ENCODE measurements around the gene ZDHHC12.
A peak's percentile ranks its signal among the peaks of the same experiment; 100 is the strongest.

ZDHHC12 gene

DNA sequence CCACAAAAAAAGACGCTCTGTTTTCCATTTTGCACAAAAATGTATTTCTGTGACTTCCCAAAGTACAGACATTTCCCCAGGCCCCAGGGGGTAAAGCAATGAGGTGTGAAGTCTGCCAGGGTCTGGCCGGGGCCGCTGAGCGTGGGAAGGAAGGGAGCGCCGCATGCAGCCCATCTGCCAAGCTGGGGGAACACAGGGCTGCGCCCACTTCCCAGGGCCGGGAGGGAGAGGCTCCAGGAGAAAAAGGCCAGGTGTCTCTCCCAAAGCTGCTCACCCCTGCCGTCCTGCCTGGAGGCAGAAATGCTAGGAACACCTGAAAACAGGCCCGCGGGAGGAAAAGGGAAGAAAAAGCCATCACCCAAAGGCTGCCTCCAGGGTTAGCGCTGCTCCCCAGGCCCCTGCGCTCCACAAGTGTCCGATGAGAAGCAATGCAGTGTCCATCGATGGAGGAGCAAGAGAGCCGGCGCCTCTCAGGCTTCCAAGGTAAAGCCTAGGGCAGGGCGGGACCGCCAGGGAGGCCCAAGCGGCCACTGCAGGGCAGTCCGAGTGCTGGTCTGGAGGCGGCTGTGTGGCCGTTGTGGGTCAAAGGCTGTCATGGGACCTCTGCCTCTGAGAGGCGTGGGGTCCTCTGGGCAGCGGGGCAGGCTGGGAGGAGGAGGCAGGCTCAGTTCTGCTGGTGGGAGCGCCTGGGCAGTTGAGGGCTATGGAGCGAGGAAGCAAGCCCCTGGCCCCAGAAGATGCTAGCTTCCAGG is 6.0 kb upstream of the ZDHHC12 start:
- no peak for DNase-seq

DNA sequence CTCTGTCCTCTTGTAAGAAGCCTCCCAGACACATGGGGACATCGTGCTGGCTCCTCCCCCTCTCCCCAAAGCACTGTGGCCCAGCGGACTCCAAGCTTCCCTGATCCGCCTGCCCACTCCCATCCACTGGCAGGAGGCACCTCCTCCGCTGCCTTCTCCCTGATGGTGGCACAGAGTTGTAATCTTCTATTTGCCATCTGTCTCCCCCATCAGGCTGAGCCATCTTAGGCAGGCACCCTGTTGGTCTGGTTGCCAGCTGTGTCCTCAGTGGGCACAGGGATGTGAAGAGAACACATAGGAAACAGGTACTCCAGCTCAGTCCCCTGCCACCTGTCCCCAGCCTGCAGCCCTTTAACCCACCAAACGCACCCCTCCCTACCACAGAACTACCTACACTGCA is 5.4 kb upstream of the ZDHHC12 start:
- no peak for DNase-seq

DNA sequence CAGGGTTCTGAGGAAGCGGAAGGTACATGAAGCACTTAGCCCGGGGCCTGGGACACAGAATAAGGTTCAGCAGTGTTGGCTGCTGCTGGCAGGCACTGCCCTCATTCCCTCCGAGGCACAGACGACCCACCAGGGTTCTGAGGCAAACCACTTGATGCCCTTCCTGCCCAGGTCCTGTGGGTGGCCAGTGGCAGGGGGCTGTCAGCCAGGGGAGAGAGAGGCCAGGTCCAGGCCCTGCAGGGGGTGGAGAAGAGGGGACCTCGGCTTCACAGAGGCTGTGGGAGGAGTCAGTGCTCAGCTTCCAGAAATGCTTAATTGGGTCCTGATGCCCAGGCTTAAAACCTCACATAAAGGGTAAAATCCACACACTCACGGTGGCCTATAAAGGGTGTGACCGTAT is 4.4 kb upstream of the ZDHHC12 start:
- DNase-seq: no peak

DNA sequence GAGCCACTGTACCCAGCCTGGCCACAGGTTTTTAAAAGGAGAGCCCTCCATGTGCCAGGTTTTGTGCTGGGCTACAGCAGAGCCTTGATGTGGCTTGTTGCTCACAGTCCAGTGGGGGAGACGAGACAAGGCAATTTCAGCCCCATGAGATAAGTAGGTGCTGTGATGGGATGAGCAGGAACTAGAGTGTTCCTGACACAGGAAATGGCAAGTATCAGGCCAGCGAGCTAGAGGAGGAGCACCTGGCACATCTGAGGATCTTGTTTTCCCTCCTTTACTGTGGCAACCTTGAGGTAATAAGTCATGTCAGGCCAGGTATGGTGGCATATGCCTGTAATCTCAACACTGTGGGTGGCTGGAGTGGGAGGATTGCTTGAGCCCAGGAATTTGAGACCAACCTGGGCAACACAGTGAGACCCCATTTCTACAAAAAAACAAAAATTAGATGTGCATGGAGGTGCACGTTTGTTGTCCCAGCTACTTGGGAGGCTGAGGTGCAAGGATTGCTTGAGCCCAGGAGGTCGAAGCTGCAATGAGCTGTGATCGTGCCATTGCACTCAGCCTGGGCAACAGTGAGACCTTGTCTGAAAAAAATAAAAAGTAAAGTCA is 3.8 kb upstream of the ZDHHC12 start:
- no peak for DNase-seq

DNA sequence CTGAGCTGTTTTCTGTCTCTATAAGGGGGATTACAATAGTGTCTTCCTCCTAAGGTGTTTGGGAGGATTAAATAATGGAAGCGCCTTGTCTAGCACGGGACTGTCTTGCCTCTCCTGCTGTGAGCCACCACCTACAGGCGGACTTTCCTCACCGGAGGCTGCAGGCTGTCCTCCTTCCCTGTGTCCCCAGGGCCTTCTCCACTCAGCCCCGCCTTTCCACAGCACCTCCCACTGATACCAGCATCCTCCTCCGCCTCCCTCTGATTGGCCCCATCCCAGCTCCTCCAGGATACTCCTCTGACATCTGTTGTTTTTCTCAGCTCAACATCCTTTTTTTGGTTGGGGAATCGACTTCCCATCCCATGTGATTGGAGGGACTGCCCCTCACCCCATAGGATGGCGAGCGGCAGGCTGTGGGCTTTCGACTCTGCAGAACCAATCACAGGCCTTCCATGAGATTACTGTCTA is 851 bp upstream of the ZDHHC12 start:
- peak; percentile 60 for DNase-seq

DNA sequence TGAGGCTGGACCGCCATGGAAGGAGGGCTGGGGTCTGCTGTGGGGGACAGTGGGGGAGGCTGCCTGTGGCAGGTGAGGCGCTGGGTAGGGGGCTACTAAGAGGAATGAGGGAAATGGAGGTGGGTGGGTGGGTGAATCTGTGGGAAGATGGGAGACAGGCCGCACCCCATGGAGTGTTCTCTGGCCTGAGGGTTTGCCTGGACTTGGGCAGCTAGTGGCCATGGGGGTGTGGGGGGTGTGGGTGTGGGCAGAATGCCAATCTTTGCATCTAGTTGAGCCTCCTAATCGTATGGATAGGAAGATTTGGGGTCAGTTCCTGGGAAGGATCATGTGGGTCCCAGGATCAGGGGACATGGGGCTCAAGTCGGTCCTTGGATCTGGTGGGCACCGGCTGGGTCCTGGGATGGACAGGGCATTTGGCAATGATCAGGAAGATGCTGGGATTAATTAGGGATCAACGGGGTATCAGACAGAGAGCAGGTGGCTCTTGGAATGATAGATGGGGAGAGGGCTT is 518 bp downstream of the ZDHHC12 start:
- no peak for DNase-seq

DNA sequence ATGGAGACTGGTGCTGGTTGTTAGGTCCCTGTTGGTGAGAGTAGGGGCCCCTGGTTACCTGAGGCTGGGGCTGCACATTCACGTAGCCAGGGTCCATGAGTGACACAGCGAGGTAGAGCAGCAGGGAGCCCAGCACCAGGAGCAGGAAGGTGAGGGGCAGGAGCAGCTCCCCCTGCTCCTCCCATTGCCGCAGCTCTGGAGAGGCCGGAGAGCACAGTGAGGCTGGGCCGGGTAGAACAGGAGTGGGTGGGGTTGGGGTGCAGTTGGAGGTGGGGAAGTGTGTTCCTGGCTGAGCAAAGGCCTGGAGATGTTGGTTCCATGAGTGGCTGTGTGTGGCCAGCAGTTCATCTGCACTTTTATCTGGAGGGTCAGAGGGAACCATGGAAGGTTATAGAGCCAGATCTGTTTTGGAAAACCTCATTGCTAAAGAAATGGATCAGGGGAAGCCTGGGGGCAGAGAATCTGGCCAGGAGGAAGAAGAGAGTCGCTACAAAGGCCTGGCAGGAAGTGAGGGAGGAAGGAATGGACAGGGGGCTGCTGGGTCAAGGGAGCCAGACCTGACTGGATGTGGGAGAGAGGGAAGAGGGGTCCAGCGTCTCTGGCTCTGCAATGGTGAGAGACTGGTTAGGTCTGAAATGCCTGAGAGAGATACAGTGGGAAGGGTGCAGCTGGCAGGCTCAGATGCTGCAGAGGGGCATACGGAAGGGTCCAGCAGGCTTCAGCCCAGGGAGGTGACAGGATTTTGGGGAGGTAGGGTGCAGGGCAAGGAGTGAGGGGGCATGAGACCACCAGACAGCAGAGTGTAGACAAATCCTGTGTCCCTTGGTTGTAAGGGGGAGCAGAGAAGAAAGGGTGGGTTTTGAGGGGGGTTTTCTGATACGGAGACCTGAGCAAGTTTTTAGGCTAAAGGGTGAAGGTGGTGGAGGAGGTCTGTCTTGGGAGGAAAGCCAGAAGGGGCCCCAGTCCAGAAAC is 1.3 kb downstream of the ZDHHC12 start:
- DNase-seq: no peak

DNA sequence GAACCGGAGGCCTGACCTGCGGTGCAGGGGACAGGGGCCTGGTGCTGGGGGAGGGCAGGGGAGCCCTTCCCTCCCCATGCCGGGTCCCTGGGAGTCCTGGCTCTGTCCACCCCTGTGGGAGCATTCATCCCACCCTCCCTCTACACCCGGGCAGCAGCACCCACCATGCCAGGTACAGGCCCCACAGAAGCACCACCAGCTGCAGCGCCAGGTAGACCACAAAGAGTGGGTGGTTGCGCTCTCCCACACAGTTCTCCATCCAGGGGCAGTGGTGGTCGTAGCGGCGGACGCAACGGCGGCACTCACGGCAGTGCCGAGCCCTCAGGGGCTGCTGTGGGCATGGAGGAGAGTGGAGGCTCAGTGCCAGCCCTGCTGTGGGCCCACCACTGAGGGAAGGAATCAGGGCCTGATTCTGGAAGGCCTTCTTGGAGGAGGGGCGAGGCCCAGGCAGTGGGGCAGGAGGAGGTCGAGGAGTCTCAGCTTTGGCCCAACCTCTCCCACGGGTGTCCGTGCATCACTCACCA is 2.4 kb downstream of the ZDHHC12 start:
- DNase-seq: no peak

DNA sequence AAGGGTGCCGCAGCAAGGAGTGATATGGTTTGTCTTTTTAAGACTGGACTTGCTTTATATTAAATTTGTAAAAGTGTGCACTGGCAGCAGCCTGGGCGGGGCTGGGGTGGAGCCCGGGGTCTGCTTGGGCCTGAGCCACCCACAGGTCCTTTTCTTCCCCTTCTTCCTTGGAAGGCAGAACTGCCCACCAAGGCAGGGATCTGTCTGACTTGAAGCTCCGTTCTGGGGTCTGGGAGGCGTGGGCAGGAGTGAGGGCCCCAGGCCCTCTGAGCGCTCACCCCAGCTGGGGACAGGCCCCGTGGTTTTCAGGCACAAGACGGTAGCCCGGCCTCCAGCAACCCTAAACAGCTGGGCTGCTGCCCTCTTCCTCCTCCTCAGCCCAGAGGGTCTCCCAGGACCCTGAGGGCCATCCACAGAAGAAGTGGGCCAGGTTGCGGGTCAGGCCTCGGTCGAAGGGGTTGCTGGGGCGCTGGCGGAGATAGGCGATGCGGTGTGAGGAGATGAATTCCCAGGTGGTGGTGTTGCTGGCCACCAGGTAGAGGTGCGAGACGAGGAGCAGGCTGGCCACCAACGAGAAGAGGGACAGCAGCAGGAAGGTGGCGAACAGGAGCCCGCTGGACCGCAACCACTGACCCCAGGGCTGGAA is 3.0 kb downstream of the ZDHHC12 start:
- DNase-seq: no peak

DNA sequence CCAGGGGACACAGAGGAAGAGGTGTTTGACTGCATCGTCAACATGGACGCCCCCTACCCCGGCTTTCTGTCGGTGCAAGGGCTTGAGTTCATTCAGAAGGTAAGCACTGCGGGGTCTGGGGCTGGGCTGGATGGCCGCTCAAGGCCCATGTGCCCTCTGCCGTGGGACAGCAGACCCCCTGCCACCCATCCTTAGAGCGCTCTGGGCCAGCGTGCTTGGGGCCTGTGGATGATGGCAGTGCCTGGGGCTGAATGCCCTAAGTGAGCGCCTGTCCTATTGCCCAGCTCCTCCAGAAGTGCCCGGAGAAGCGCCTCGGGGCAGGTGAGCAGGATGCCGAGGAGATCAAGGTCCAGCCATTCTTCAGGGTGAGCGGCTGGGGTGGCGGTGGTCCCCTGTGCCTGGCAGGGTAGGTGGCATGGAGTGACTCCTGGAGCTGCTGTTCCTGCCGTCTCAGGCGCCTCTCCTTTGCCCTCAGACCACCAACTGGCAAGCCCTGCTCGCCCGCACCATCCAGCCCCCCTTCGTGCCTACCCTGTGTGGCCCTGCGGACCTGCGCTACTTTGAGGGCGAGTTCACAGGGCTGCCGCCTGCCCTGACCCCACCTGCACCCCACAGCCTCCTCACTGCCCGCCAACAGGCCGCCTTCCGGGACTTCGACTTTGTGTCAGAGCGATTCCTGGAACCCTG is 3.9 kb downstream of the ZDHHC12 start:
- no peak for DNase-seq

DNA sequence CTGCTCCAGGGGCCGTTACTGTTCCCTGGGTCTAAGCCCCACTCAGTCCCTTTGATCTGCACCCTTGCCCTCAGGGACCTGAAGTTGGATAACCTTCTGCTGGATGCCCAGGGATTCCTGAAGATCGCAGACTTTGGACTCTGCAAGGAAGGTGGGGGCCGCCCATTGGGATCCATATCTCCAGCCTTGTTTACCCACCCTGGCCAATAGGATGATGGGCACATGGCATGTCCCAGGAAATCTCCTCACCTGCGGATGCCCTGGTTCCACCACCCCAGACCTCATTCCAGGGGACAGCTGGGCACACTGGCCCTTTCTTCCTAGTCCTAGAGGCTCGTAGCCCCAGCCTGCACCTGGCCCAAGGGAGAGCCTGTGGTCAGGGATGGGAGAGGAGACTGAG is 5.5 kb downstream of the ZDHHC12 start:
- no peak for DNase-seq

DNA sequence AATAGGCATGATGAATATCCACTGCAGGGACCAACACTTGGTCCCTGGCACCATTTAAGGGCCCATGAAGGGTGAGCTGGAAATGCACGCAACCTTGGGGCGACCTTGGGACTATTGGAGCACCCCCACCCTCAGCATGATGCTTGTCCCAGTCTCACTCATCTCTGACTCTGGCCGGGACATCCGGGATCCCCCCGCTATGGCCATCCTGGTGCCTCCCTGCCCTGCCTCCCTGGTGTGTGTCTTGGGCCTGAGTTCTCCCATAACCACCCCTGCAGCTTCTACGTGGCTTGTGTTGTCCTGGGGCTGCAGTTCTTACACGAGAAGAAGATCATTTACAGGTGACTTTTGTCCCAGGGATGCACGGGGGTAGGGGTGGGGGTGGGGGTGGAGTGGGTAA is 5.9 kb downstream of the ZDHHC12 start:
- no peak for DNase-seq

DNA sequence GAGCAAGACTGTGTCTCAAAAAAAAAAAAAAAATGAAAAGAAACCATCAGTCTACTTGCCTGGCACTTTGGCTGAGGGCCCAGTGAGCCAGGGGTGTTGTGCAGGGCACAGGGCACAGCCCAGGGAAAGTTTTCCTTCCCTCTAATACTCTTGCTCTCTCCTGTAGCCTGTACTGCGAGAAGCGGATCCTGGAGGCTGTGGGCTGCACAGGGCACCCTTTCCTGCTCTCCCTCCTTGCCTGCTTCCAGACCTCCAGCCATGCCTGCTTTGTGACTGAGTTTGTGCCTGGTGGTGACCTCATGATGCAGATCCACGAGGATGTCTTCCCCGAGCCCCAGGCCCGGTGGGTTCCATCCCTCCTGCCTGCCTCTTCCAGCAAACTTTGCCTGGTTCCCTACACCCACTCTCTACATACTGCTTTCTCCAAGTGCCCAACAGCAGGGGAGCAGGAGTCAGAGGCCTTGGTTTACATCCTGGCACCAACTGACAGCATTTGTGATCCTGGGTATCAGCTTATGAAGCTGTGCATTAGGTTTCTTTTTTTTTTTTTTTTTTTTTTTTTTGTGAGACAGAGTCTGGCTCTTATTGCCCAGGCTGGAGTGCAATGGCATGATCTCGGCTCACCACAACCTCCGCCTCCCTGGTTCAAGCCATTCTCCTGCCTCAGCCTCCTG is 7.2 kb downstream of the ZDHHC12 start:
- DNase-seq: no peak

DNA sequence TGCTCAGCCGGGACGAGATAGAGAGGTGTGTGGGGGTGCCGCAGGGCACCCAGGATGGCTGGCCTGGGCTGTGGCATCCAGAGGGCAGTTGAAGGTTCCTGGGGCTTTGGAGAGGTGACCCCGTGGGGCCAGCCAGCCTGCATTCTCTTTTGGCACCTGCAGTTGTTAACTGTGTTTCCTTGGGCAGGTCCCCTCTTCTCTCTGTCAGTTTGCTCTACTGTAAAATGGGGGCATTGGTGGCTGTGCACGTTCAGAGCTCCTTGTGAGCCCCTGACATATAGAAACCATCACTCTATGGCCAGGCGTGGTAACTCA is 8.5 kb downstream of the ZDHHC12 start:
- peak; percentile 3 for DNase-seq

DNA sequence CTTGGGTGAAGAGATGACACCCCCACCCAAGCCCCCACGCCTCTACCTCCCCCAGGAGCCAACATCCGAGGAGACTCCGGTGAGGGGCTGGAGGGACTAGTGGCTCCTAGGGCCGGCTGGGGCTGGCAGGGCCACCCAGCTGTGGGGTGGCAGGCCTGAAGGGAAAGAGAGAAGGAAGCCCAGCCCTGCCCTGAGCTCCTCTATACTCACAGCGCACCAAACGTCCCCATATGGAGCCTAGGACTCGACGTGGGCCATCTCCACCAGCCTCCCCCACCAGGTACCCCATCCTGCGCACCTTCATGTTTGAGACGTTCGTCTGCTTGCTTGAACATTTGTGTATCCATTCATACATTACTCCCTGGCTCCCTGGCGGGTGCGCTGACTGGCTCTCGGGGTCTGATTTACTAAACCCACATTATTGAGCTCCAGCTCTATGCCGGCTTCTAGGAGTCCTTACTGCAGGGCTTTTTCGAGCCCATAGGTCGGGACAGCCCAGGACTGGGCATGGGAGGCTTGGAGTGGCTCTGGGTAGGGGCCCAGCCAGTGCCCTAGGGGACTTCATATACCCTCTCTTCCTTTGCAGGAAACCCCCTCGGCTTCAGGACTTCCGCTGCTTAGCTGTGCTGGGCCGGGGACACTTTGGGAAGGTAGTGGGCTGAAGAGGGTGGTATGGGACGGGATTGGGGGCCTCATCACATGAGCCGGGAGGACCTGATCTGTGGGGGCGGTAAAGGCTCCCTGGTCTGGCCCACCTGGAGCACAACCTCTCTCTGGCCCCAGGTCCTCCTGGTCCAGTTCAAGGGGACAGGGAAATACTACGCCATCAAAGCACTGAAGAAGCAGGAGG is 9.1 kb downstream of the ZDHHC12 start:
- DNase-seq: no peak

DNA sequence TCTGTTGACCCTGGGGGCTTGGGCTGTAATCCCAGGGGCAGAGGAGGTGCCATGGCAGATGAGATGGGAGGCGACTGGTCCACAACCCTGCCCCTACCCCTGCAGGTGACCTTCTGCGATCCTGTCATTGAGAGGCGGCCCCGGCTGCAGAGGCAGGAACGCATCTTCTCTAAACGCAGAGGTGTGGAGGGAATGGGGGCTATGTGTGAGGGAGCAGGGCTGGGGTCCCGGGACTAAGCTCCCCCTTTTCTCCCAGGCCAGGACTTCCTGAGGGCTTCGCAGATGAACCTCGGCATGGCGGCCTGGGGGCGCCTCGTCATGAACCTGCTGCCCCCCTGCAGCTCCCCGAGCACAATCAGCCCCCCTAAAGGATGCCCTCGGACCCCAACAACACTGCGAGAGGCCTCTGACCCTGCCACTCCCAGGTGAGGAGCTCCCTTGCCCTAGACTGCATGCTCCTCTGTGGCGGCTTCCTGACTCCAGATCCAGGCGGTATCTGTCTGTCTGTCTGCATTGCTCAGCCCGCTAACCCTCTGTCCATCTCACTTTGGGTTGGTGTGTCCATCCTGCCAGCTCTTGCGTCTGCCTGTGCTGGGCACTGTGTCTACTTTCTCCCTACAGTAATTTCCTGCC is 9.9 kb downstream of the ZDHHC12 start:
- DNase-seq: peak; percentile 6

DNA sequence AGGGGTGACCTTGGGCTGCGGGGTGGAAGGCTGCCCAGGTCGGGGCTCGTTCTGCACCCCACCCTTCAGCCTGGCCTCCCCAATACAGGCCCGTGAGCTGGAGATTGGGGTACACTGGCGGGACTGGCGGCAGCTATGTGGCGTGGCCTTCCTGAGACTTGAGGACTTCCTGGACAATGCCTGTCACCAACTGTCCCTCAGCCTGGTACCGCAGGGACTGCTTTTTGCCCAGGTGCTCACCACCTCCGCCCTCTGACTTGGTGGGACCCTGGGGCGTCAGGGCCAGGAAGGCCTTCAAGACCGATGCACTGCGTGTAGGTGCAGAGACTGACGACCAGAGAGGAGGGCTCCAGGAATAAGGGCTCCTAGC is 10.5 kb downstream of the ZDHHC12 start:
- DNase-seq: no peak

DNA sequence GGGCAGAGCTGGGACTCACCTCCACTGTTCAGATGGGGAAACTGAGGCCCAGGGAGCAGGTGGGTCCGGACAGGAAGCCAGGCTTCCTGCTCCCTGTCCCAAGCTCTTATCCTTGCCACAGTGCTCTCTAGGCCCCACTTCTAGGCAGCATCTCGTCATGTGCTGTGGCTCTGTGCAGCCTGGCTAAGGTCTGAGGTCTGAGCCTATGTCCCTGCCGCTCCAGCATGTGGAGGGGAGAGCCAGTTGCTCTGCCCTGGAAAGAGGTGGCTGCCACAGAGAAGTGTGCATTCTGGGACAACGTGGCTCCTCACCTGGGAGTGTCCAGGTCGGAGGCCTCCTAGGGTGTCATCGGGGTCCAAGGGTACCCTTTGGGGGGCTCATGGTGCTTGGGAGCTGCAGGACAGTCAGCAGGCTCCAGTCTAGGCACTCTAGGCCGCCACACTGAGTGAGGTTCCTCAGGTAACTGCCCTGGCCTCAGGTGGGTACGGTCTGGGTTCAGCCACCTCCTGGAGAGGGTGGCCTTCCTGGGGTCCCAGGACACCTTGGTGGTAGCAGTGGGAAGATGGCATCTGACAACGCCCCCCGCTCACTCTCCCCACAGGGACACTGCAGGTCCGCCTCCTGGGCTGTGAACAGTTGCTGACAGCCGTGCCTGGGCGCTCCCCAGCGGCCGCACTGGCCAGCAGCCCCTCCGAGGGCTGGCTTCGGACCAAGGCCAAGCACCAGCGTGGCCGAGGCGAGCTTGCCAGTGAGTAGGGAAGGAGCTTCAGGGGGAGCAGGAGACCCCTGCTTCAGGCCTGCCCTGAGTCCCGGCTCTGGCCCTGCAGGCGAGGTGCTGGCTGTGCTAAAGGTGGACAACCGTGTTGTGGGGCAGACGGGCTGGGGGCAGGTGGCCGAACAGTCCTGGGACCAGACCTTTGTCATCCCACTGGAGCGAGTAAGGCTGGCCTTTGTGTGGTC is 11.2 kb downstream of the ZDHHC12 start:
- peak; percentile 11 for DNase-seq

DNA sequence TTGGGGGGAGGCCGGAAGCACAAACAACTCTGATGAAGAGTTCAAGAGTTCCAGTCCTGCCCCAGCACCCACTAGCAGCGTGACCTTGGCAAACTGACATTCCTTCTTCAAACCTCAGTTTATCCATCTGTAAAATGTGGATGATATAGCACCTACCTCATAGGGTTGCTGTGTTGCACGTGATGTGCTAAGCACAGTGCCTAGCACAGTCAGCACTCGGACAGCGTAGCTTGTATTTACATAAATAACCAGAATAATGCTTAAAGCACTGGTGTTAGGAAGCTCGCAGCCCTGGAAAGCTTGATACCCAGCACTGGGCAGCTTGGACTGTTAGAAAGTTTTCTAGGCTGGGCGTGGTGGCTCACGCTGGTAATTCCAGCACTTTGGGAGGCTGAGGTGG is 16.5 kb downstream of the ZDHHC12 start:
- peak; percentile 2 for DNase-seq

Measured in right hindlimb (tissue), 1 donor.